Jurkat, Clone E6-1 (cell line): ENCODE measurements around the gene USE1. TPM values are rescaled to one million over a fixed set of nuclear protein-coding genes. Genes with fewer than 3 reads are reported as not detected.
A peak's percentile ranks its signal among the peaks of the same experiment; 100 is the strongest.
"Not testable (repeated sequence)": the region's sequence is repeated elsewhere in the genome, so short reads cannot be mapped to it uniquely, and the experiment has no call there.

ENCODE experiments used
- DNase-seq: peaks from one replicate; pipeline ENCODE4 v3.0.0-alpha.2; 2011; ENCODE audit warnings: low read depth, low spot score
- H3K4me3 ChIP-seq: 2 replicates; pipeline ENCODE4 v1.5.1; 2011; ENCODE audit warnings: mild to moderate bottlenecking, low read length, control low read depth, moderate library complexity
- polyA plus RNA-seq: library from polyadenylated mRNA; unstranded; fragments of >200 nt; gene quantifications from one replicate; pipeline ENCODE4 v1.2.1, GENCODE V29; 2012; ENCODE audit warnings: missing spikeins; ENCODE audit not compliant: insufficient read length, insufficient read depth

USE1 gene
- polyA plus RNA-seq: 87.7 TPM

DNA sequence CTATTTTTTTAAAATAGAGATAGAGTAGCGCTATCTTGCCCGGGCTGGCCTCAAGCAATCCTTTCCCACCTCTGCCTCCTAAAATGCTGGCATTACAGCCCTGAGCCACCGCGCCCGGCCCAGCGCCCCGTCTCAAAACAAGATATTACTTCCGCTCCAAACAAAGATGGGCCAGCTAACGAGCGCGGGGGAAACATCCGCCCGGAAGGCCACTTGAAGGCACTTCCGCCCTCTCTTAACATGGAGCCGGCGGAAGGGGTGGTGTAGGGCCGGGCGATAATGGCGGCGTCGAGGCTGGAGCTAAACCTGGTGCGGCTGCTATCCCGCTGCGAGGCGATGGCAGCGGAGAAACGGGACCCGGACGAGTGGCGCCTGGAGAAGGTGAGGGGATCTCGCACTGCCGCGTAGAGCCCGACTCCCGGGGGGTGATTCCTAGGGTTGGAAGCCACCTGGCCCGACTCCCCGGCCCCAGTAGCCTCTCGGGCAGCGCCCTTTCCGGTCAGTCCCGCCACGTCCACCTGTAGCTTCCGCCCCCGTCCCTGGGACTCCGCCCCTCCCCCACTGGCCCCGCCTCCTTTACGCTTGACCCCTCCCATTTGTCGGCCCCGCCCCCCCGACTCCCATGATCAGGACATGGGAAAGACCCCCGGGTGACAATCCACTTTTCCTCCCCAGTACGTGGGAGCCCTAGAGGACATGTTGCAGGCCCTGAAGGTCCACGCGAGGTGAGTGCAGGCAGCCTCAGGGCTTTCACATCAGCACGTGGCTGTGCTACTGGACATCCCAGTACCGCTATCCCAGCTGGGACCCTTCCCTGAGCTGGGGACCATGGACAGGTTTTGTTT, at the start of gene USE1:
USE1 (plus strand) TSS at position 231 of the 845 bp plus-strand sequence; CDS start at position 280, 49 bp downstream.
- peak within 1 kb of the TSS; percentile 80 for H3K4me3 ChIP-seq
- DNase-seq: peak; percentile 88

- H3K4me3 ChIP-seq: no peak overlapping the region
- DNase-seq: no peak
These were observed 49.4 kb upstream of the USE1 start for GRCh38 chr19:17165715-17166114.

GRCh38 chr19:17170538-17171297, 44.4 kb upstream of the USE1 start:
- DNase-seq: no peak
- no peak overlapping the region for H3K4me3 ChIP-seq

- DNase-seq: no peak
- H3K4me3 ChIP-seq: no peak overlapping the region
These were observed 43.3 kb upstream of the USE1 start for GRCh38 chr19:17171874-17172273.

DNA sequence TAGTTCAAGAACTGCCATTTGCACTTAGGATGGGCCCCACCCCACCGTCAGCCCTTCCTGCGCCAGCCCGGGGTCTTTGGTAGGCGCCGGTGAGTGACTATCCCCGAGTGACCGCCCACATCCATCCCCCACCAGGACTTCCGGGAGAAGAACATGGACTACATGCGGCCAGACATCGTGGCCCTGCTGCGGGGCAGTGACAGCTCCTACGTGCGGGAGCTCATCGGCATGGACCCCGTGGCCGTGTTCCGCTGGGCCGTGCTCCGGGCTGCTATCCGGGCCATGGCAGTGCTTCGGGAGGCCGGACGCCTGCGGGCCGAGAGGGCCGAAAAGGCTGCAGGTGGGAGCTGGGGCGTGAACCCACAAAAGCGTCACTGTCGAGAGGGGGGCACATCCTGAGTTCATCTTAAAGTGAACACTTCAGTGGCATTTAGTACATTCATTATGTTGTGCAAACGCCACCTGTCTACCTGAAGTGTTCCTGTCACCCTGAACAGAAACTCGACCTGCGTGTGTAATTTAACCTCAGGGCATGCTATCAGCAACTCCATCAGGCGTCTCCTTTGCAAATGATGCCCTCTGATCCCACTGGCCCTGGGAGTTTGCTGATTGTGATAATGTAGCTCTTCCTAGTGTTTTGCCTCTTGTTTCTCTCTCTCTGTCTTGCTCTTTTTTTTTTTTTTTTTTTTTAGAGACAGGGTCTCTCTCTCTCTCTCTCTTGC, 42.4 kb upstream of the USE1 start:
- H3K4me3 ChIP-seq: no peak overlapping the region

GRCh38 chr19:17178291-17178690, 36.9 kb upstream of the USE1 start:
- DNase-seq: no peak
- no peak overlapping the region for H3K4me3 ChIP-seq

More for the DNA sequence above, 42.4 kb upstream of the USE1 start:
- DNase-seq: no peak

DNA sequence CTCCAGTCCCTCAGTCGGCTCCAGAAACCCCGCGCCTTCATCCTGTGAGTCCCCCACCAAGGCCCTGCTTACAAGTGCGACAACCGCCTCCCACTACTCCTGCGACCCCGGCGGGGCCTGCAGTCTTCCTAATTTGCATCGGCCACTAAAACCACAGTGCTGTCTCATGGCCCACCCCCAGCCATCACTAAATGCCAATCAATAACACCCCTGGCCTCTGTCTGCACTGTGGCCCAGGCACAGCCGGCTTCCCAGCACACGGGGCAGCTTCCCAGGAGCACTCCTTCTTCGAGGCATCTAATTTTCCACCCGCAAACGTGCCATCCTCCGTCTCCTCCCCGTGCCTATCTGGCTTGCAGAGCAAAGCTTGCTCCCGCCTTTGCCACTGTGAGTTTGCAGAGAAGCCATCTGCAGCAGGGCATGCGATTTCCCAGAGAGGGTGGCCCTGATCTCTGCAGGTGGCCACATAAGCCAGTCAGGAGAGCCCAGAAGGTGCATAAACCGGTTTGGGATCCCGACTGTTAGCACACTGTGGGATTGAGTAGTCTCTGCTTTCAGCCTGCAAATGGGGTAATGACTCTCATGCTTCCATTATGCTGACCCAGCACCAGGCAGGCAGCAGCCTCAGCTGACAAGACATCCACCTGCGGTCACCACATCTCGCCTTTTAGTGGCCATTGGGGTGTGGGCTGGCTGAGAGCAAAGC, 34.0 kb upstream of the USE1 start:
- H3K4me3 ChIP-seq: no peak overlapping the region
- DNase-seq: no peak

DNA sequence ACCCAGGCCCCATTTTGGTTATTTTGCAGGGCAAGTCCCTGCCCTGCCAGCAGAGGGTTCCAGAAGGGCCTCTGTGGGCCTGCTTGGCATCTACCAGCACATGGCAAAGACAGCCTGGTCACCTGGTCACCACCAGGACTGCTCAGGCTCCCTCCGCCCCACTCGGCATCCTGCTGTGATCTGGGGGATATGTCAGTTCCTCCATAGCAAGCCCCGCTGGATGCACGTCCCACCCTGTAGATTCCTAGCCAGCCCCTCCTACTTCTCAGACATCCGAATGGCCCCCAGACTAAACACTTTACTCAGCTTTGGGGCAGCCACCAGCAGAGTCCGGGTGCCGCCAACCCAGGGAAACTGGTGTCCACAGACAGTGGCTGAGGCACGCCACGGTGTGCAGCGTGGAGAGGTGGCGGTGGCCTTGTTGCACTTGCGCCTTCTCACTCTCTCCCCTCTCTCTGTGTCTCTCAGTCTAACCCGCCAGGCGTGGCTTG, 31.8 kb upstream of the USE1 start:
- H3K4me3 ChIP-seq: no peak overlapping the region
- no peak for DNase-seq

GRCh38 chr19:17183858-17184321, 31.3 kb upstream of the USE1 start:
- peak overlapping the region; percentile 7 for H3K4me3 ChIP-seq

DNA sequence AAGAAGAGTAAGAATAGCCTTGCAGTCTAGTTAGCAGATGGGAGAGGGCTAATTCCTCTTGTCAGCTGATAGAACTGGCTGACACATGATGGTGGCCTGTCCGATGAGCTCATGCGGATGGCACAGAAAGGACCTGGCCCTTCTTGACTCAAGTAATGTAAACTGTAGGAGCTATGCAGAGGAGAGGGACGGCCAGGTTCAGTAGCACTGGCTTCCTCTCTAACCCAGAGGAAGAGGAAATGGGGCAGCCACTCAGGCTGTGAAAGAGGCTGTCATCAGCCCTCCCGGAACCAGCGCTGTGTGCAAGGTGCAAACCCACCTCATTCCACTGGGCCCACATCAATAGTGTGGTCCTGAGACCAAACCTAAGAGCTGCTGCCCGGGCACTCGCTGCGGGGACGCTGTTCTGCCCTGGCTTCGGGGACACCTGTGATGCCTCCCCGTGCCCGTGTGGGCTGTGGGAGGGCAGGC, 30.8 kb upstream of the USE1 start:
- H3K4me3 ChIP-seq: peak overlapping the region; percentile 7
- peak; percentile 32 for DNase-seq

More at GRCh38 chr19:17183858-17184321, 31.3 kb upstream of the USE1 start:
- peak; percentile 8 for DNase-seq

DNA sequence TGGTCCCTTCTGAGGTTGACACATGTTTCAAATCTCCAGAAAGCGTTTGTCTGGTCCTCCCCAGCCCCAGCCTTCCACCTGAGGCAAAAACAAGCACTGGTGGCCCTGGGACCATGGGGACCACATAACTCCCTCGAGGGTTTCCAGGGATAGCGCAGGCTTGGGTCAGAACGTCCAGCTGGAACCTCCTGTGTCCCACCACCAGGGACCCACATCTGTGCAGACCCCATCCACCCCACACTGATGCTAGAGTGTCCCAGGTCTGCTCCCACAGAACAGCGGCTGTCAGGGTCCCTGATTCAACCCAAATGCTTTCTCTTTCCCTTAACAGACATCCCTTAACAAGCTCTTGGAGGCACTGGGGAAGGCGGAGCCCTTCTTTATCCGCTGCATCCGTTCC, 29.6 kb upstream of the USE1 start:
- no peak for DNase-seq
- no peak overlapping the region for H3K4me3 ChIP-seq

DNA sequence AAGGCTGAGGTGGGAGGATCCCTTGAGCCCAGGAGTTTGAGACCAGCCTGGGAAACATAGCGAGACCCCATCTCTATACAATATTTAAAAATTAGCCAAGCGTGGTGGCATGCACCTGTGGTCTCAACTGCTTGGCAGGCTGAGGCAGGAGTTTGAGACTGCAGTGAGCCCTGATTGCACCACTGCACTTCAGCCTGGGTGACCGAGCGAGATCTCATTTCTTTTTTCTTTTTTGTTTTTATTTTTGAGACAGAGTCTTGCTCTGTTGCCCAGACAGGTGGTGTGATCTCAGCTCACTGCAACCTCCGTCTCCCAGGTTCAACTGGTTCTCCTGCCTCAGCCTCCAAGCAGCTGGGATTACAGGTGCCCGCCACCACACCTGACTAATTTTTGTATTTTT, 23.4 kb upstream of the USE1 start:
- H3K4me3 ChIP-seq, DNase-seq: not testable (repeated sequence)

DNA sequence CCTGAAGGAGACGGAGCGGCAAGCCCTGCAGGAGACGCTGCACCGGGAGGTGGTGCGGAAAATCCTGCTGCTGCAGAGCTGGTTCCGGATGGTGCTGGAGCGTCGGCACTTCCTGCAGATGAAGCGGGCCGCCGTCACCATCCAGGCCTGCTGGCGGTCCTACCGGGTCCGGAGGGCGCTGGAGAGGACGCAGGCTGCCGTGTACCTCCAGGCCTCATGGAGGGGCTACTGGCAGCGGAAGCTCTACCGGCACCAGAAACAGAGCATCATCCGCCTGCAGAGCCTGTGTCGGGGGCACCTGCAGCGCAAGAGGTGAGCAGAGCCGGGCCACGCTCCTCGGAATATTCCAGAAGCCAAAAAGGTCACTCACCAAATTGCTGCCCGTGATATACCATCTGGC, 22.4 kb upstream of the USE1 start:
- H3K4me3 ChIP-seq: no peak overlapping the region
- no peak for DNase-seq

GRCh38 chr19:17194608-17195007, 20.5 kb upstream of the USE1 start:
- no peak for DNase-seq

GRCh38 chr19:17195106-17195505, 20.1 kb upstream of the USE1 start:
- DNase-seq: no peak
- H3K4me3 ChIP-seq: no peak overlapping the region

More at GRCh38 chr19:17194608-17195007, 20.5 kb upstream of the USE1 start:
- H3K4me3 ChIP-seq: no peak overlapping the region

DNA sequence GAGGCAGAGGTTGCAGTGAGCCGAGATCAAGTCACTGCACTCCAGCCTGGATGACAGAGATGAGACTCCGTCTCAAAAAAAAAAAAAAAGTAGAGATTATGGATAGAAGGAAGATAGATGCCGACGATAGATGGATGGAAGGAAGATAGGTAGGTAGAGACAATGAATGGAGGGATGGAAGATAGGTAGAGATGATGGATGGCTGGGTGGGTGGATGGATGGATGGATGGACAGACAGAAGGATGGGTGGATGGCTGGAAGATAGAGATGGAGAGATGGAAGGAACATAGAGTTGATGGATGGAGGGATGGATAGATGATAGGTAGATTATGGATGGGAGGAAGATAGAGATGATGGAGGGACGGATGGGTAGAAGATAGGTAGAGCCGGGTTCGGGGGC, 18.5 kb upstream of the USE1 start:
- no peak overlapping the region for H3K4me3 ChIP-seq
- DNase-seq: no peak

DNA sequence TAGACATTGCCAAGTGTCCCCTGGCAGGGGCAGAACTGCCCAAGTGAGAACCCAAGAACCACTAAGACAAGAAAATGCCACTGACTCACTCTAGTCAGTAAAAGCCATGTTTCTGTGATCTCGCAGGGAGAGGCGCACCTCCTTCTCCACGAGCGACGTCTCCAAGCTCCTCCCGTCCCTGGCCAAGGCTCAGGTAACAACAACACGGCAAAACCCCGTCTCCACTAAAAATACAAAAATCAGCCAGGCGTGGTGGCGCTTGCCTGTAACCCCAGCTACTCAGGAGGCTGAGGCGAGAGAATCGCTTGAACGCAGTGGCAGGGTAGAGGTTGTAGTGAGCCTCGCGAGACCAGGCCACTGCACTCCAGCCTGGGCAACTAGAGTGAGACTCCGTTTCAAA, 17.5 kb upstream of the USE1 start:
- no peak overlapping the region for H3K4me3 ChIP-seq
- DNase-seq: no peak

GRCh38 chr19:17200408-17201079, 14.6 kb upstream of the USE1 start:
- no peak overlapping the region for H3K4me3 ChIP-seq
- DNase-seq: no peak
